NOMO-1 treated with DMSO at 0.1 percent for 48 hours (cell line): Measurements from ENCODE around the gene TBCD.
"Not testable (repeated sequence)": the region's sequence is repeated elsewhere in the genome, so short reads cannot be mapped to it uniquely, and the experiment has no call there.

Experiments used
- DNase-seq: peaks from one replicate; lab custom pipeline; 2025; ENCODE audit not compliant: unreplicated experiment; lab: John Stamatoyannopoulos, UW

Gene TBCD

GRCh38 chr17:82950525-82951102 is 198.7 kb downstream of the TBCD start:
- no peak for DNase-seq

- no peak for DNase-seq
Observed at GRCh38 chr17:82952019-82952418, 200.2 kb downstream of the TBCD start.

- not testable (repeated sequence) for DNase-seq
Observed at GRCh38 chr17:82955106-82955505, 203.2 kb downstream of the TBCD start.

GRCh38 chr17:82955627-82956026 is 203.8 kb downstream of the TBCD start:
- DNase-seq: not testable (repeated sequence)

GRCh38 chr17:82956146-82956725 is 204.4 kb downstream of the TBCD start:
- DNase-seq: no peak

- DNase-seq: no peak
Observed at GRCh38 chr17:82956726-82957468, 205.0 kb downstream of the TBCD start.

- no peak for DNase-seq
Observed at GRCh38 chr17:82957469-82957795, 205.6 kb downstream of the TBCD start.

GRCh38 chr17:82957961-82958561 is 206.2 kb downstream of the TBCD start:
- DNase-seq: no peak

- DNase-seq: no peak
Observed at GRCh38 chr17:82959242-82959930, 207.5 kb downstream of the TBCD start.

- DNase-seq: no peak
Observed at GRCh38 chr17:82959990-82960418, 208.1 kb downstream of the TBCD start.

GRCh38 chr17:82960419-82961271 is 208.8 kb downstream of the TBCD start:
- DNase-seq: no peak

GRCh38 chr17:82961366-82962162 is 209.7 kb downstream of the TBCD start:
- no peak for DNase-seq

GRCh38 chr17:82962163-82962720 is 210.4 kb downstream of the TBCD start:
- DNase-seq: no peak

- DNase-seq: no peak
Observed at GRCh38 chr17:82963104-82963950, 211.5 kb downstream of the TBCD start.

GRCh38 chr17:82964451-82964850 is 212.6 kb downstream of the TBCD start:
- not testable (repeated sequence) for DNase-seq

- DNase-seq: no peak
Observed at GRCh38 chr17:82964851-82965341, 213.0 kb downstream of the TBCD start.

GRCh38 chr17:82965371-82965770 is 213.5 kb downstream of the TBCD start:
- DNase-seq: no peak

GRCh38 chr17:82966415-82966814 is 214.6 kb downstream of the TBCD start:
- no peak for DNase-seq
